Neuronal stem cell (in vitro differentiated cells): ENCODE data around the gene ROR1.

ENCODE experiments used
- DNase-seq: peaks from one replicate; pipeline ENCODE4 v3.0.0-alpha.2; 2013; ENCODE audit warnings: low spot score
- H2AFZ ChIP-seq: one replicate; pipeline ENCODE4 v1.6.1; 2013; ENCODE audit warnings: mild to moderate bottlenecking, low read length, inconsistent platforms
- H2AK5ac ChIP-seq: 2 replicates; pipeline ENCODE4 v1.6.1; 2013; ENCODE audit warnings: low read depth, mild to moderate bottlenecking, inconsistent platforms, low read length, moderate library complexity, mixed read lengths
- H2BK120ac ChIP-seq: 2 replicates; pipeline ENCODE4 v1.6.1; 2013; ENCODE audit warnings: low read depth, mild to moderate bottlenecking, inconsistent platforms, low read length, moderate library complexity, mixed read lengths
- H2BK12ac ChIP-seq: one replicate; pipeline ENCODE4 v1.6.1; 2013; ENCODE audit warnings: low read length, inconsistent platforms
- H2BK15ac ChIP-seq: 2 replicates; pipeline ENCODE4 v1.6.1; 2013; ENCODE audit warnings: mild to moderate bottlenecking, low read length, inconsistent platforms, mixed read lengths
- H2BK5ac ChIP-seq: one replicate; pipeline ENCODE4 v1.6.1; 2013; ENCODE audit warnings: inconsistent platforms, mild to moderate bottlenecking, low read length, moderate library complexity
- H3K14ac ChIP-seq: one replicate; pipeline ENCODE4 v1.6.1; 2013; ENCODE audit warnings: low read length, inconsistent platforms
- H3K18ac ChIP-seq: 2 replicates; pipeline ENCODE4 v1.6.1; 2013; ENCODE audit warnings: low read length, inconsistent platforms
- H3K23ac ChIP-seq: 2 replicates; pipeline ENCODE4 v1.6.1; 2013; ENCODE audit warnings: low read depth, mild to moderate bottlenecking, mixed read lengths, low read length, inconsistent platforms; ENCODE audit not compliant: poor library complexity
- H3K27ac ChIP-seq: replicated peaks from 3 replicates; pipeline ENCODE4 v1.5.1; 2013; ENCODE audit warnings: low read length, inconsistent platforms
- H3K27me3 ChIP-seq, 3 experiments: 2 replicates each; pipeline ENCODE4 v1.6.1; 2013; ENCODE audit warnings: low read length in 3 of 3, mild to moderate bottlenecking in 2 of 3, inconsistent platforms in 1 of 3, low read depth in 1 of 3, mixed read lengths in 1 of 3, moderate library complexity in 1 of 3; ENCODE audit not compliant: control insufficient read depth in 3 of 3, insufficient read depth in 3 of 3
- H3K36me3 ChIP-seq, 2 donors: replicated peaks in 1 of 2; 2 replicates each; pipeline ENCODE4 v1.6.1; 2013; ENCODE audit warnings: low read length in 2 of 2; ENCODE audit not compliant: control insufficient read depth in 2 of 2, insufficient read depth in 2 of 2
- H3K4ac ChIP-seq: 2 replicates; pipeline ENCODE4 v1.6.1; 2013; ENCODE audit warnings: inconsistent platforms, mild to moderate bottlenecking, low read length, moderate library complexity
- H3K4me1 ChIP-seq, 2 donors: 1 replicate in 1 of 2; 2 replicates in 1 of 2; pipeline ENCODE4 v1.6.1; 2013; ENCODE audit warnings: low read length in 2 of 2, low read depth in 1 of 2; ENCODE audit not compliant: control insufficient read depth in 2 of 2, insufficient read depth in 1 of 2
- H3K4me2 ChIP-seq: one replicate; pipeline ENCODE4 v1.6.1; 2013; ENCODE audit warnings: mild to moderate bottlenecking, low read length, inconsistent platforms; ENCODE audit not compliant: insufficient read depth, poor library complexity, severe bottlenecking
- H3K4me3 ChIP-seq, 2 donors: 2 replicates each; pipeline ENCODE4 v1.5.1; 2013; ENCODE audit warnings: low read length in 2 of 2, mild to moderate bottlenecking in 2 of 2, inconsistent platforms in 1 of 2, moderate library complexity in 1 of 2
- H3K79me1 ChIP-seq: one replicate; pipeline ENCODE4 v1.6.1; 2013; ENCODE audit warnings: low read depth, mild to moderate bottlenecking, inconsistent platforms, low read length, moderate library complexity
- H3K9ac ChIP-seq: one replicate; pipeline ENCODE4 v1.6.1; 2013; ENCODE audit warnings: mild to moderate bottlenecking, low read depth, low read length, inconsistent platforms; ENCODE audit not compliant: poor library complexity
- H3K9me3 ChIP-seq, 2 donors: replicated peaks in 1 of 2; 2 replicates each; pipeline versions ENCODE3 to v1.6.1; 2013; ENCODE audit warnings: low read length in 2 of 2, mild to moderate bottlenecking in 2 of 2, inconsistent platforms in 1 of 2, low read depth in 1 of 2, mixed read lengths in 1 of 2, moderate library complexity in 1 of 2; ENCODE audit not compliant: control insufficient read depth in 2 of 2, insufficient read depth in 1 of 2
- H4K8ac ChIP-seq: one replicate; pipeline ENCODE4 v1.6.1; 2013; ENCODE audit warnings: low read depth, mild to moderate bottlenecking, inconsistent platforms, low read length, moderate library complexity
- H4K91ac ChIP-seq: one replicate; pipeline ENCODE4 v1.6.1; 2013; ENCODE audit warnings: low read length, low read depth, mild to moderate bottlenecking, inconsistent platforms; ENCODE audit not compliant: poor library complexity
- whole genome bisulfite sequencing, 2 donors: extraction: QIAGEN DNeasy Blood & Tissue Kit; methylation state at CpG; one replicate each; pipeline ENCODE4 v1.1.7; 2013; ENCODE audit warnings: missing lambda C conversion rate in 2 of 2, mixed read lengths in 1 of 2; ENCODE audit not compliant: insufficient read length in 2 of 2, insufficient replicate concordance in 1 of 2; ENCODE audit errors: extremely low coverage in 2 of 2; 5-methylcytosine and 5-hydroxymethylcytosine counted together

Gene ROR1

DNA sequence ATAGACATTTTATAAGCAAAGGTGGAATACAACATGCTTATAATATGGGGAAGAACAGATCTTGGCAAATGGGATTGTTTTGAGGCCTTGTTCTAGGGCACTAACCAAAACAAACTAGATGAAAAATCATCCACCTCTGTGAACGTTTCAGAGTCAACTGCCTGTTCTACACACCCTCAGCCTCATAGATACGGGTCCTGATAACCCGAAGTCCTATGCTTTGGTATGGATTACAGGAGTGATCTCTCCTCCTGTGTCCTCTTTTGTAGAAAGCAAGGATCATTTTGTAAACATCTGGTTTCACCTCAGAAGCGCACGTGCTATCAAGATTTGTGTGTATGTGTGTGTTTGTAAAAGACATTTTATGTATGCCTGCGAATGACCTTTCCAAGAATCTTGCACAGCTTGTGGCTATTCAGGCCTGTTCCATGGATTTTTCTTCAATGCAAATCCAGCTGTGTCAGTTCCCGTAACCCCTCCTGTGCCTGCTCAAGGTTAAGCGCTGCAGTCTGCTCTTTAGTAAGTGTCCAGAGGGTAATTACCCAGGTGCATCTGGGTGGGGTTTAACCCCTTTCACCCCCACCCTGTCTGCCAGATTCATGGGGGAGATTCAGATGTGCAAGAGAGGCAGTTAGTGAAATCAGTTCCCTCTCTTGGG, 132.4 kb downstream of the ROR1 start:
- Histone ChIP-seq H4K91ac (no peak overlapping the region), H3K18ac (no peak overlapping the region), H3K27ac (no peak overlapping the region), H2BK15ac (no peak overlapping the region), H2BK5ac (no peak overlapping the region), H2BK12ac (no peak overlapping the region), H3K9me3 (no peaks in the 10 kb centered on the region), H3K36me3 (no peaks in the 10 kb centered on the region), H2BK120ac (no peak overlapping the region), H3K9ac (no peak overlapping the region), H3K79me1 (no peaks in the 10 kb centered on the region), H3K23ac (no peak overlapping the region), H3K4me2 (no peak overlapping the region), H2AFZ (no peak overlapping the region), H3K27me3 (no peaks in the 10 kb centered on the region), H3K14ac (no peak overlapping the region), H3K4me1 (peaks cover 10 to 16% of the 10 kb centered on the region in 2 donors), H3K4me3 (no peak overlapping the region), H3K4ac (no peak overlapping the region), H2AK5ac (no peak overlapping the region), H4K8ac (no peak overlapping the region)
- no CpG with 5 or more reads among the region's 8 CpGs for WGBS, 2 donors
- no peak for DNase-seq

DNA sequence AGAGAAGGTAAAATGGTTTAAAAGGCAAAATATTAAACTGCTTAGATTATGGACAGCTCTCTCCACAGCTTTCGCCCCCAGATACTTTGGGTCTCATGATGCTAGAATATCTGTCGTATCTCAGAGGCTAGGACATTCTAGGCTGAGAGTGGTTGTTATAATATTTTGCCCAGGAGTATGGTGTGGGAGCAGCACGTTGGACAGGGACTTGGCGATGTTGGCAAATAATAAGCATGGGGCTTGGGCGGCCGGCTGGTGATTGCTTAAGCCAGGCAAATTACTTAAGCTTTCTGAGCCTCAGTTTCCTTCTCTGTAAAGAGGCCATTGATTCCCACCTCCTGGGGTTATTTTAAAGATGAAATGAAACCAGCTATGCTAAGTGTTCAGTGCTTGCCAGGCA, 133.2 kb downstream of the ROR1 start:
- Histone ChIP-seq H3K4me2 (no peak overlapping the region), H2BK12ac (no peak overlapping the region), H2BK15ac (no peak overlapping the region), H2BK5ac (no peak overlapping the region), H3K9ac (no peak overlapping the region), H2AK5ac (no peak overlapping the region), H2BK120ac (no peak overlapping the region), H3K23ac (no peak overlapping the region), H3K27me3 (no peaks in the 10 kb centered on the region), H4K91ac (no peak overlapping the region), H3K4me1 (peaks cover 10 to 16% of the 10 kb centered on the region in 2 donors), H3K36me3 (no peaks in the 10 kb centered on the region), H3K18ac (no peak overlapping the region), H4K8ac (no peak overlapping the region), H3K79me1 (no peaks in the 10 kb centered on the region), H2AFZ (no peak overlapping the region), H3K9me3 (no peaks in the 10 kb centered on the region), H3K14ac (no peak overlapping the region), H3K27ac (no peak overlapping the region), H3K4ac (no peak overlapping the region), H3K4me3 (no peak overlapping the region)
- WGBS, 2 donors, result no CpG with 5 or more reads among the region's 6 CpGs
- no peak for DNase-seq

DNA sequence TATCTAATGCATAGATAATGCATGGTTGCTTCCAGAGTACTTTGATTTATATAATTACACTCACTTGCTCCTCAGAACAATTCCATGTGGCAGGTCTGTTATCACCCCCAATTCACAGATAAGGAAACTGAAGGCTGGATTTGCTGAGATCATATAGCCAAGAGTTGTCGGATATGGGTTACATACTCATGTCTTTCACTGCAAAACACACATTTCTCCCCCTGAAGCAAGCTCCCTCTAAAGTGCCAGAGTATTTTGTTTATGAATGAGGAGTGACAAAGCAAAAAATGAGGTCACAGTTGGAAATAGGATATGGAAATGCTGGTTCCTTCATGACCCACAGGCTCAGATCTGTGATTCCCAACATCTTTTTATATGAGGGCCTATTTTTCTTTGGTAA, 134.2 kb downstream of the ROR1 start:
- Histone ChIP-seq H3K4ac (no peak overlapping the region), H2BK15ac (no peak overlapping the region), H3K4me3 (no peak overlapping the region), H3K4me2 (no peak overlapping the region), H2AK5ac (no peak overlapping the region), H2BK120ac (no peak overlapping the region), H3K9me3 (no peaks in the 10 kb centered on the region), H3K27ac (no peak overlapping the region), H4K91ac (no peak overlapping the region), H3K14ac (no peak overlapping the region), H4K8ac (no peak overlapping the region), H3K23ac (no peak overlapping the region), H3K36me3 (no peaks in the 10 kb centered on the region), H3K18ac (no peak overlapping the region), H2BK5ac (no peak overlapping the region), H2BK12ac (no peak overlapping the region), H3K9ac (no peak overlapping the region), H2AFZ (no peak overlapping the region), H3K4me1 (peaks cover 12 to 16% of the 10 kb centered on the region in 2 donors), H3K27me3 (no peaks in the 10 kb centered on the region), H3K79me1 (no peaks in the 10 kb centered on the region)
- WGBS, 2 donors, result no CpG with 5 or more reads among the region's 1 CpG
- DNase-seq, result no peak

DNA sequence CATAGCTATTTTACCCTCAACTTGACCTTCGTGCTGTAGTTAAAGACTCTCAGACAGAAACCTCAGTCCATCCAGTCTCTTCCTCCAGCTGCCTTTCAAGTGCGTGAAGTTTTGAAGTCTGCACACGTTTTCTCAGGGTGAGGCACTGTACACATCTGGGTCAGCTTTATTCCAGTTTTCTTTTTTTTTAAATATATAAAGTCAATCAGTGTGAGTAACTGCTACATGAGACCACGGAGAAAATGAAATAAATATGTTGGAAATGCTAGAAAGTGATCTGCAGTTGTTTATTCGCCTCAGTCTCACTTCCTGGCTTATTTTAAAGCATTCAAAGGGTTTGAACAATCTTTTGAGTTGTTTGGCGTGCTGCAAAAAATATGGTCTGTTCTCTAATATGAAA, 135.7 kb downstream of the ROR1 start:
- Histone ChIP-seq H3K23ac (no peak overlapping the region), H4K91ac (no peak overlapping the region), H3K27ac (no peak overlapping the region), H3K9me3 (no peaks in the 10 kb centered on the region), H2BK15ac (no peak overlapping the region), H3K4me1 (peaks cover 14 to 16% of the 10 kb centered on the region in 2 donors), H2AK5ac (no peak overlapping the region), H3K4ac (no peak overlapping the region), H3K27me3 (no peaks in the 10 kb centered on the region), H3K18ac (no peak overlapping the region), H2BK5ac (no peak overlapping the region), H2BK12ac (no peak overlapping the region), H3K14ac (no peak overlapping the region), H3K36me3 (no peaks in the 10 kb centered on the region), H2AFZ (no peak overlapping the region), H3K9ac (no peak overlapping the region), H3K4me2 (no peak overlapping the region), H3K79me1 (peaks cover 2% of the 10 kb centered on the region), H3K4me3 (no peak overlapping the region), H2BK120ac (no peak overlapping the region), H4K8ac (no peak overlapping the region)
- no CpG with 5 or more reads among the region's 6 CpGs for WGBS, 2 donors
- DNase-seq, result no peak
